ENCODE results near the gene PLPPR5. TPM values are rescaled to one million over a fixed set of nuclear protein-coding genes. Genes with fewer than 3 reads are reported as not detected.
A peak's percentile ranks its signal among the peaks of the same experiment; 100 is the strongest.
"Not testable (repeated sequence)": the region's sequence is repeated elsewhere in the genome, so short reads cannot be mapped to it uniquely, and the experiment has no call there.

Gene PLPPR5, protein sequence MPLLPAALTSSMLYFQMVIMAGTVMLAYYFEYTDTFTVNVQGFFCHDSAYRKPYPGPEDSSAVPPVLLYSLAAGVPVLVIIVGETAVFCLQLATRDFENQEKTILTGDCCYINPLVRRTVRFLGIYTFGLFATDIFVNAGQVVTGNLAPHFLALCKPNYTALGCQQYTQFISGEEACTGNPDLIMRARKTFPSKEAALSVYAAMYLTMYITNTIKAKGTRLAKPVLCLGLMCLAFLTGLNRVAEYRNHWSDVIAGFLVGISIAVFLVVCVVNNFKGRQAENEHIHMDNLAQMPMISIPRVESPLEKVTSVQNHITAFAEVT
- 0.17 TPM in 1 of 2 replicates, not detected in the other for total RNA-seq

DNA sequence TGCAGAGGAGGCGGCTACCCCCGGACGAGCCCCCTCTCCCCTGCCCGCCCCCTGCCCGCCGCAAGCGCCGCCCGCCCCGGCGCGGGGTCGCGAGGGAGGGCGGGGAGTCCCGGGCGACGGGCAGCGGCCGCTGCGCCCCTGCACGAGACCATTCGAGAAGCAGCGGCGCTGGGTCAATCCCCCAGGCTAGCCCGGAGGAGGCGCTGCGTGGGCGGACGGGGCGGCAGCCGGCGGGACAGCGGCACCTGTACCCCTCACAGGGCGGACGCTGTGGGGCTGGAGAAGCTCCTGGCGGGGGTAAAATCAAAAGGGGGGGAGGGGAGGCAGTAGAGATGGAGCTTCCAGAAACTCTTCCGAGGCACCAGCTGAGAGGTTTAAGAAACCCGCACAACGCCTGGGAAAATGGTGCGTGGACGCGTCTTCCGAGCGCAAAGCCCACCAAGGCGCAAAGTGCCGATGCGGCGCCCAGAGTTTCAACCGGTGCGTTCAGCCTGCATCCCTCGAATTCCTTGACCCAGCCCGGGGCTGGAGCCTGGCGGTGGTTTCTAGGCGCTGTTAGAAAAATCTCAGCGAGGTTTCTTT is at the start of gene PLPPR5:
TSS of gene PLPPR5 (minus strand) at position 1 of the 582 bp plus-strand sequence. CDS start 190 bp downstream, outside the sequence.
- peak within 1 kb of the TSS; percentile 65 for H3K4me3 ChIP-seq (ENCODE audit: low read depth, low read length)
- TF ChIP-seq, protein P1, sequence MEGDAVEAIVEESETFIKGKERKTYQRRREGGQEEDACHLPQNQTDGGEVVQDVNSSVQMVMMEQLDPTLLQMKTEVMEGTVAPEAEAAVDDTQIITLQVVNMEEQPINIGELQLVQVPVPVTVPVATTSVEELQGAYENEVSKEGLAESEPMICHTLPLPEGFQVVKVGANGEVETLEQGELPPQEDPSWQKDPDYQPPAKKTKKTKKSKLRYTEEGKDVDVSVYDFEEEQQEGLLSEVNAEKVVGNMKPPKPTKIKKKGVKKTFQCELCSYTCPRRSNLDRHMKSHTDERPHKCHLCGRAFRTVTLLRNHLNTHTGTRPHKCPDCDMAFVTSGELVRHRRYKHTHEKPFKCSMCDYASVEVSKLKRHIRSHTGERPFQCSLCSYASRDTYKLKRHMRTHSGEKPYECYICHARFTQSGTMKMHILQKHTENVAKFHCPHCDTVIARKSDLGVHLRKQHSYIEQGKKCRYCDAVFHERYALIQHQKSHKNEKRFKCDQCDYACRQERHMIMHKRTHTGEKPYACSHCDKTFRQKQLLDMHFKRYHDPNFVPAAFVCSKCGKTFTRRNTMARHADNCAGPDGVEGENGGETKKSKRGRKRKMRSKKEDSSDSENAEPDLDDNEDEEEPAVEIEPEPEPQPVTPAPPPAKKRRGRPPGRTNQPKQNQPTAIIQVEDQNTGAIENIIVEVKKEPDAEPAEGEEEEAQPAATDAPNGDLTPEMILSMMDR (conservative IDR thresholded peaks at IDR 0.05; ENCODE audit: low read depth, low read length) = no peak
- DNase-seq (ENCODE audit: low read depth) = no peak

DNA sequence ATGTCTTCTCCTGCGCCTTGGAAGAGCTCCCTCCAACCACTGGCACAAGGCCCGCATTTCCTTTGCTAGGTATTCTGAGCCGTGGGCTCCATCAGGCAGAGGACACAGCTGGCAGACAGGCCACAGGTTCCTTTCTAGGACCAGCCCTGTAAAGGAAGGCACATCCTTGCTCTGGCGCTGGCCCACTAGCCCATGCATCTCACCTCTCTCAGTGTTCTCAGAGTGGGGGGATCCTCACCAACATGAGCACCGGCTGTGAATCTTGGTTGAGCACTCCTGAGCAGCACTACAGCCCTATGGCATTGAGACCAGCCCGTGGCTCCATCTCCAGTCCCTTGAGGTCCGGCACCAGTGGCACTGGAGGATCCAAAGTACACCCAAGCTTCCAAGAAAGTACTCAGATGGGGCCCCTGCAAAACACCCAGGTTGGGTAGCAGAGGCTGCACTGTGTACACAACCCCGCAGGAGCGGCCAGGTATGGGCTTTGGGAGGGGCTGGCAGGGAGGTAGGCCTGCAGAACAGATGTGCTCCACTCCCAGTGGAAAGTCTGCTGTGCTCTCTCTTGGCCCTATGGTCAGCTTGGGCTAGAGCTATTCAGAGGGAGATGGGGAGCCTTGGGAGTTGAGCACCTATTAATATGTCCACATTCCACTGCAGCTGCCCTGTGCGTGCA is 47.1 kb upstream of the PLPPR5 start:
- TF ChIP-seq, protein P1 (conservative IDR thresholded peaks at IDR 0.05; ENCODE audit: low read depth, low read length) = no peak
- DNase-seq (ENCODE audit: low read depth) = no peak
- no peak overlapping the region for H3K4me3 ChIP-seq (ENCODE audit: low read depth, low read length)

DNA sequence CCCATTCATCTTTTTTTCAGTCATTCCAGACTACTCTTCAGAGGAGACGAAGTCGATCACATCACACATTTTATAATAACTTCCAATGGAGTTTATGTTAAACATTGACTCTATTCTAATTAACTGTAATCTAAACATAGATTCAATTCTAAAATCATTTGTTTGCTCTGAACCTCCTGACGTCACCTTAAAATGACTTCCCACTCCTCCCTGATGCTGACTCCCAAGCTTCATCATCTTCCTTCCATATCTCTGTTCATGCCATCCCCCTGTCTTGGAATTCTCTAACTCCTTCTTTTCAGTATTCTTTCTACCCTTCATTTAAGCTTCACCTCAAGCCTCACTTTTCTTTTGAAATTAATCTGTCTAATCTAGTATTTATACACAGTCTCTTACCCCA is 45.1 kb upstream of the PLPPR5 start:
- H3K4me3 ChIP-seq (ENCODE audit: low read depth, low read length) = no peak overlapping the region
- TF ChIP-seq, protein P1 (conservative IDR thresholded peaks at IDR 0.05; ENCODE audit: low read depth, low read length) = no peak
- no peak for DNase-seq (ENCODE audit: low read depth)

DNA sequence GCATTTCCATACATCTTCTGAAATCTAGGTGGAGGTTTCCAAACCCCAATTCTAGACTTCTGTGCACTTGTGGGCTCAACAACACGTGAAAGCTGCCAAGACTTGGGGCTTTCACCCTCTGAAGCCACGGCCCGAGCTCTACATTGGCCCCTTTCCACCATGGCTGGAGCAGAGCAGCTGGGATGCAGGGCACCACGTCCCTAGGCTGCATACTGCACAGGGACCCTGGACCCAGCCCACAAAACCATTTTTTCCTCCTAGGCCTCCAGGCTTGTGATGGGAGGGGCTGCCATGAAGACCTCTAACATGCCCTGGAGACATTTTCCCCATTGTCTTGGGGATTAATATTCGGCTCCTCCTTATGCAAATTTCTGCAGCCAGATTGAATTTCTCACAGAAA is 32.1 kb upstream of the PLPPR5 start:
- not testable (repeated sequence) for DNase-seq (ENCODE audit: low read depth); H3K4me3 ChIP-seq (ENCODE audit: low read depth, low read length)

DNA sequence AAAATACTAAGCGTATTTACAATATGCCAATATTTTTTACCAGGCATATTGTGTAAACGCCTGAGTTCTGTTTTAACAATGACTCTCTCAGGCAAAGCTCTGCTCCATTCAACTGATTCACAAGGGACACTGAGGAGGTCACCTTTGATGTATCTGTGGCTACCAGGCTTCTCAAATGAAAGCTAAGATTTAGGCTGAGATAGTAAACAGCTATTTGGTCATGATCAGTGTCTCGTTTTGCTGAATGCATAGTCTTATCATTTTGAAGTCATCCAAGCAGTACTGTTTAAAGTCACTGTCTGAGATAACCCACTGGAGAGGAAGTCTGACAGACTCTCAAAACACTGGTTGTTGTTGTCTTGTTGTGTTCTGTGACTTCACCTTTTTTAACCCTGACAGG is 13.7 kb upstream of the PLPPR5 start:
- no peak for DNase-seq (ENCODE audit: low read depth)
- no peak overlapping the region for H3K4me3 ChIP-seq (ENCODE audit: low read depth, low read length)
- TF ChIP-seq, protein P1 (conservative IDR thresholded peaks at IDR 0.05; ENCODE audit: low read depth, low read length) = no peak

DNA sequence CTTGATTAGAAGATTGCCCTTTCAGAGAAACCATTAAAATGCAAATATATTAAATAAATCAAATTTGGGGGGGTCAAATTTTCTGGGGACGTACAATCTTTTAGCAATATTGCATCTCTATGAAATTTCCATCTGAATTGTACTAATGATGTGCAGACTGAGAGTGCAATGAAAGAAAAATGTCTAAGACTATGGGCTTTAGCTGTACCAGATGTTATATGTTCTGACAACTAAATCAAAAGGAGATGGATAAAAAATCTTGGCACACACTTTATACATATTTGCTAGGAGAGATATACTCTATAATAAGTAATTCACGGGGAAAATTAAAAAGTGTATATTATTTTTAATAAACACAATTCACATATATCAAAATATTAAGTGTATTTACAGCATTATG is 13.0 kb upstream of the PLPPR5 start:
- no peak for DNase-seq (ENCODE audit: low read depth)
- TF ChIP-seq, protein P1 (conservative IDR thresholded peaks at IDR 0.05; ENCODE audit: low read depth, low read length) = no peak
- H3K4me3 ChIP-seq (ENCODE audit: low read depth, low read length) = no peak overlapping the region

DNA sequence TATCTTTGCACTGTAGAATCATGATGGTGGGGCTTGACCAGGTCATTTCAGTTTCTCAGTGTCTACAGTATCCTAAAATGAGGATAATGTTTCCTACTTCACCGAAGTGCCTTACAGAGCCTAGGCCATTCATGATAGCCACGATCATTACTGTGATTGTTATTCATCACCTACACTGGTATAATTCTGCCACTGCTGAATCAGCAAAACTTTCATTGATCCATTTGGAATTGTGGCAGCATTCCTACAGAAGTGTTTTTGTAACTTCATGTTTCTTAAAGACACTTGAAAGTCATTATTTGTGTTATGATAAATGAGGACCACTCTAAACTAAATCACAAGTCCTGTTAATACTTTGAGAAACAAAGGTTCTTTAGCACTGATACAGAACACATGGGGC is 6.0 kb upstream of the PLPPR5 start:
- TF ChIP-seq, protein P1 (conservative IDR thresholded peaks at IDR 0.05; ENCODE audit: low read depth, low read length) = no peak
- no peak for DNase-seq (ENCODE audit: low read depth)
- H3K4me3 ChIP-seq (ENCODE audit: low read depth, low read length) = no peak overlapping the region

All from epithelial cell of proximal tubule (primary cell).